K562 (cell line): ENCODE measurements around the gene PHLDB3.

ENCODE experiments used
- CBX2 ChIP-seq: fragments of 200-600 bp; sonication (generic); IDR thresholded peaks from one replicate; pipeline ENCODE4 v1.6.1; 2012; ENCODE audit warnings: mild to moderate bottlenecking, low read length, inconsistent platforms; ENCODE audit not compliant: insufficient read depth, poor library complexity, severe bottlenecking
- GABPA ChIP-seq: fragments of 200-800 bp; sonication (Bioruptor generic); conservative IDR thresholded peaks from 2 replicates; pipeline ENCODE4 v1.6.1; 2016; ENCODE audit warnings: low read depth, missing genetic modification characterization, missing compliant biosample characterization
- HEY1 ChIP-seq: fragments of 250-450 bp; sonication (Bioruptor Pico); IDR thresholded peaks from 2 replicates; pipeline ENCODE4 v1.5.0; 2020; ENCODE audit warnings: mild to moderate bottlenecking, moderate library complexity, borderline replicate concordance
- POLR2AphosphoS5 ChIP-seq: IDR thresholded peaks from 2 replicates; pipeline ENCODE4 v1.6.1; 2011; ENCODE audit warnings: mild to moderate bottlenecking, low read depth, low read length, moderate library complexity; ENCODE audit not compliant: control insufficient read depth, insufficient read depth
- PRPF4 ChIP-seq: fragments of 200-400 bp; formaldehyde crosslinking; IDR thresholded peaks from one replicate; pipeline ENCODE4 v1.6.1; 2017; ENCODE audit warnings: low read length, low read depth, mild to moderate bottlenecking; ENCODE audit not compliant: insufficient read depth, poor library complexity, severe bottlenecking
- STAT5B ChIP-seq: fragments of 250-450 bp; sonication (Bioruptor Pico); IDR thresholded peaks from 2 replicates; pipeline ENCODE4 v1.8.0; 2021; ENCODE audit warnings: mild to moderate bottlenecking, inconsistent platforms
- ZNF124 ChIP-seq: sonication (generic); formaldehyde crosslinking; IDR thresholded peaks from 2 replicates; pipeline ENCODE4 v1.8.1; 2022; ENCODE audit warnings: missing genetic modification reagents
- ZNF23 ChIP-seq: fragments of 250-450 bp; sonication (Bioruptor Pico); IDR thresholded peaks from 2 replicates; pipeline ENCODE4 v1.4.0; 2020; ENCODE audit warnings: mild to moderate bottlenecking
- TF ChIP-seq, protein P1 (sequence below): sonication (generic); formaldehyde crosslinking; IDR thresholded peaks from 2 replicates; pipeline ENCODE4 v1.9.0; 2022; ENCODE audit warnings: mild to moderate bottlenecking, missing genetic modification reagents
- TF ChIP-seq, protein P2 (sequence below): fragments of 250-450 bp; sonication (Bioruptor Pico); IDR thresholded peaks from 2 replicates; pipeline ENCODE4 v1.4.0; 2020
- TF ChIP-seq, protein P3 (sequence below), 3 experiments: IDR thresholded peaks in 2 of 3; conservative IDR thresholded peaks in 1 of 3; 2 replicates each; pipeline ENCODE4 v1.5.1; 2011 to 2012; ENCODE audit warnings: low read length in 3 of 3, mild to moderate bottlenecking in 3 of 3, control low read depth in 2 of 3, improper control_type of control experiment in 1 of 3, inconsistent platforms in 1 of 3, low read depth in 1 of 3, mixed read lengths in 1 of 3, moderate library complexity in 1 of 3; ENCODE audit not compliant: insufficient read depth in 2 of 3

DNA sequence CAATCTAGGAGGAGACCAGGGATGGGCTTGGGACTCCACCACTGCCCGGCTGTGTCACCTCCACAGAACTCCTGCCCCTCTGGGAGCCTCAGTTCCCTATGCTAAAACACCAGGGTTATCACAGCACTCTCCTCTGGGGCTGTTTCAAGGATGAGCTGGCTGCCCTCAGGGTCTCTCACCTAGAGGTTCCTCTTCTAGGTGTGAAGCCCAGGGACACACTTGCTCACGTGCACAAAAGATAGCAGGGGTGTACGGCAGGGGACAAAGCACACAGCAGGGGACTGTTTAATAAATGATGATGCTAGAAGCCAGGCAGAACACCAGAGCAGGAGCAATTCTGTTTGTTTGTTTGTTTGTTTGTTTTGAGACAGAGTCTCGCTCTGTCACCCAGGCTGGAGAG is 22.4 kb downstream of the PHLDB3 start:
- no peak for TF ChIP-seq HEY1 (CRISPR knock-in tag)
- no peak for TF ChIP-seq PRPF4
- TF ChIP-seq, protein P1, sequence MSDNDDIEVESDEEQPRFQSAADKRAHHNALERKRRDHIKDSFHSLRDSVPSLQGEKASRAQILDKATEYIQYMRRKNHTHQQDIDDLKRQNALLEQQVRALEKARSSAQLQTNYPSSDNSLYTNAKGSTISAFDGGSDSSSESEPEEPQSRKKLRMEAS: no peak
- no peak for TF ChIP-seq GABPA (tag)
- no peak for TF ChIP-seq POLR2AphosphoS5
- no peak for TF ChIP-seq ZNF124
- TF ChIP-seq, protein P2, sequence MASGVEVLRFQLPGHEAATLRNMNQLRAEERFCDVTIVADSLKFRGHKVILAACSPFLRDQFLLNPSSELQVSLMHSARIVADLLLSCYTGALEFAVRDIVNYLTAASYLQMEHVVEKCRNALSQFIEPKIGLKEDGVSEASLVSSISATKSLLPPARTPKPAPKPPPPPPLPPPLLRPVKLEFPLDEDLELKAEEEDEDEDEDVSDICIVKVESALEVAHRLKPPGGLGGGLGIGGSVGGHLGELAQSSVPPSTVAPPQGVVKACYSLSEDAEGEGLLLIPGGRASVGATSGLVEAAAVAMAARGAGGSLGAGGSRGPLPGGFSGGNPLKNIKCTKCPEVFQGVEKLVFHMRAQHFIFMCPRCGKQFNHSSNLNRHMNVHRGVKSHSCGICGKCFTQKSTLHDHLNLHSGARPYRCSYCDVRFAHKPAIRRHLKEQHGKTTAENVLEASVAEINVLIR (CRISPR knock-in tag): no peak
- no peak for TF ChIP-seq ZNF23
- TF ChIP-seq STAT5B: no peak
- TF ChIP-seq CBX2: no peak
- TF ChIP-seq, protein P3, sequence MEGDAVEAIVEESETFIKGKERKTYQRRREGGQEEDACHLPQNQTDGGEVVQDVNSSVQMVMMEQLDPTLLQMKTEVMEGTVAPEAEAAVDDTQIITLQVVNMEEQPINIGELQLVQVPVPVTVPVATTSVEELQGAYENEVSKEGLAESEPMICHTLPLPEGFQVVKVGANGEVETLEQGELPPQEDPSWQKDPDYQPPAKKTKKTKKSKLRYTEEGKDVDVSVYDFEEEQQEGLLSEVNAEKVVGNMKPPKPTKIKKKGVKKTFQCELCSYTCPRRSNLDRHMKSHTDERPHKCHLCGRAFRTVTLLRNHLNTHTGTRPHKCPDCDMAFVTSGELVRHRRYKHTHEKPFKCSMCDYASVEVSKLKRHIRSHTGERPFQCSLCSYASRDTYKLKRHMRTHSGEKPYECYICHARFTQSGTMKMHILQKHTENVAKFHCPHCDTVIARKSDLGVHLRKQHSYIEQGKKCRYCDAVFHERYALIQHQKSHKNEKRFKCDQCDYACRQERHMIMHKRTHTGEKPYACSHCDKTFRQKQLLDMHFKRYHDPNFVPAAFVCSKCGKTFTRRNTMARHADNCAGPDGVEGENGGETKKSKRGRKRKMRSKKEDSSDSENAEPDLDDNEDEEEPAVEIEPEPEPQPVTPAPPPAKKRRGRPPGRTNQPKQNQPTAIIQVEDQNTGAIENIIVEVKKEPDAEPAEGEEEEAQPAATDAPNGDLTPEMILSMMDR (IDR thresholded peaks at IDR 0.05 in 2 of 3, conservative IDR thresholded peaks at IDR 0.05 in 1 of 3; ENCODE audit: insufficient read depth in 2 of 3, low read depth in 1 of 3, low read length in 3 of 3): no peak
